ENCODE data around the gene SLC25A21.
"Not testable (repeated sequence)": the region's sequence is repeated elsewhere in the genome, so short reads cannot be mapped to it uniquely, and the experiment has no call there.

SLC25A21 gene

GRCh38 chr14:37181441-37181840 lies 9.0 kb upstream of the SLC25A21 start:
- TF ChIP-seq, protein P1, sequence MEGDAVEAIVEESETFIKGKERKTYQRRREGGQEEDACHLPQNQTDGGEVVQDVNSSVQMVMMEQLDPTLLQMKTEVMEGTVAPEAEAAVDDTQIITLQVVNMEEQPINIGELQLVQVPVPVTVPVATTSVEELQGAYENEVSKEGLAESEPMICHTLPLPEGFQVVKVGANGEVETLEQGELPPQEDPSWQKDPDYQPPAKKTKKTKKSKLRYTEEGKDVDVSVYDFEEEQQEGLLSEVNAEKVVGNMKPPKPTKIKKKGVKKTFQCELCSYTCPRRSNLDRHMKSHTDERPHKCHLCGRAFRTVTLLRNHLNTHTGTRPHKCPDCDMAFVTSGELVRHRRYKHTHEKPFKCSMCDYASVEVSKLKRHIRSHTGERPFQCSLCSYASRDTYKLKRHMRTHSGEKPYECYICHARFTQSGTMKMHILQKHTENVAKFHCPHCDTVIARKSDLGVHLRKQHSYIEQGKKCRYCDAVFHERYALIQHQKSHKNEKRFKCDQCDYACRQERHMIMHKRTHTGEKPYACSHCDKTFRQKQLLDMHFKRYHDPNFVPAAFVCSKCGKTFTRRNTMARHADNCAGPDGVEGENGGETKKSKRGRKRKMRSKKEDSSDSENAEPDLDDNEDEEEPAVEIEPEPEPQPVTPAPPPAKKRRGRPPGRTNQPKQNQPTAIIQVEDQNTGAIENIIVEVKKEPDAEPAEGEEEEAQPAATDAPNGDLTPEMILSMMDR (conservative IDR thresholded peaks at IDR 0.05; ENCODE audit: low read depth, low read length) = no peak
- DNase-seq (ENCODE audit: low read depth) = no peak
- H3K4me3 ChIP-seq (ENCODE audit: low read length) = no peak overlapping the region

GRCh38 chr14:37180886-37181285 lies 8.5 kb upstream of the SLC25A21 start:
- H3K4me3 ChIP-seq (ENCODE audit: low read length); DNase-seq (ENCODE audit: low read depth): not testable (repeated sequence)

- TF ChIP-seq, protein P1 (conservative IDR thresholded peaks at IDR 0.05; ENCODE audit: low read depth, low read length) = no peak
- DNase-seq (ENCODE audit: low read depth) = no peak
- no peak overlapping the region for H3K4me3 ChIP-seq (ENCODE audit: low read length)
Measured at GRCh38 chr14:37179896-37180502, 7.6 kb upstream of the SLC25A21 start.

DNA sequence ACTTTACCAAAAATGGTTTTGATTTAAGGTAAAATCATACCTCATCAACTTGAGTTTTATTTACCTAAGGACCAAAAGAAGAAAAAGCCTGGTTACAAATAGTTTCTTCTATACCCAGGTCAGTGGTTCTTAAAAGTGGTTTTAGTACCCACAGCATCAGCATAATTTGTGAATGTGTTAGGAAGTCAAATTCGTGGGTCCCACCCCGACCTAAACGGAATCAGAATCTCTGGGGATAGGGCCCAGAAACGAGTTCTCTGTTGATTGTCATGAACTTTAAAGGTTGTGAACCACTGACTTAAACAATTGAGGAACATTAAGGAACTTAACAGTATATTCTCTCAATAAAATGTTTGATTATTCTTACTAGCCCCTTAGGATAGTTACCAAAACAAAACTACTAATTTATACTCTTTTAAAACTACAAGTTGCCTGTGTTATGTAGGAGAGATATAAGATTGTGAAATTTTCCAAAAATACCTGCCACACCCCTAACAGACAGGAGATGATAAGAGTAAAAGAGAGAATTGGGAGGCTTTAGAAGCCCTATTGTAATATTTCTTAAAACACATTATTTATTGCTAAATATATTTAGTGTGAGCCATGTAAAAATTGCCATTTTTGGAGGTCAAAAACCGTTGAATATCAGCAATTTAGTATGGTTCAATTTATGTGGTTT lies 669 bp upstream of the SLC25A21 start:
- H3K4me3 ChIP-seq (ENCODE audit: low read length) = peak overlapping the region; percentile 78
- no peak for DNase-seq (ENCODE audit: low read depth)
- TF ChIP-seq, protein P1 (conservative IDR thresholded peaks at IDR 0.05; ENCODE audit: low read depth, low read length) = no peak

DNA sequence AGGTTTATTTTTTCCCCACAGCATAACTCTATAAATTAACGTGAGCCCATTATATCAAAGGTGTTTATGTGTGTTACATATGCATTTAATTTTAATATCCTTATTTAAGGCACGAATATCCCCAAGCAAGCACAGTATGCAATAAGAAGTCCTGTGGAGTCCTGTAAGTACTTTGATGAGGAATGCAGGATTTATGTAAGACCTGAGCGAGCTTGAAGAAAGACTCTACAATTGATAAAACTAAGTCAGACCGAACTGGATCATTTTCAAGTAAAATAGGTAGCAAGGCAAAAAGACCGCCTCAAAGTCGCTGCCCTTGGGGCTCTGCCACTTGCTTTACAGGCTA lies 755 bp downstream of the SLC25A21 start:
- no peak for DNase-seq (ENCODE audit: low read depth)
- TF ChIP-seq, protein P1 (conservative IDR thresholded peaks at IDR 0.05; ENCODE audit: low read depth, low read length) = no peak
- H3K4me3 ChIP-seq (ENCODE audit: low read length) = peak overlapping the region; percentile 78

- TF ChIP-seq, protein P1 (conservative IDR thresholded peaks at IDR 0.05; ENCODE audit: low read depth, low read length) = no peak
- no peak for DNase-seq (ENCODE audit: low read depth)
- no peak overlapping the region for H3K4me3 ChIP-seq (ENCODE audit: low read length)
Measured at GRCh38 chr14:37170993-37171392, 1.4 kb downstream of the SLC25A21 start.

DNA sequence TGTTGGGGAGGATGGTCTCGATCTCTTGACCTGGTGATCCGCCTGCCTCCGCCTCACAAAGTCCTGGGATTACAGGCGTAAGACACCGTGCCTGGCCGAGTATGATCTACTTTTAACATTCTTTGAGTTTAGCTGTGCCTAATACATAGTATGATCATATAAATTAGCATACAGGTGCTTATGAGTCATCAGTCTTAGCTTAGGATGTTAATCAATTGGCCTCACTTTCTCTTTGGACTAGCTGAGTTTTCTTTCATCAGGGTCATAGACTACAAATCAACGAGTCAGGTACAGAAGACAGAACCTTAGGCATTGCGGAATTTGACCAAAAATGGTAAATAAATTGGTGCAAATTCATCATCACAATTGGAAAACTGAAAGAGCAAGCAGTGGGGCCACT lies 2.2 kb downstream of the SLC25A21 start:
- no peak overlapping the region for H3K4me3 ChIP-seq (ENCODE audit: low read length)
- TF ChIP-seq, protein P1 (conservative IDR thresholded peaks at IDR 0.05; ENCODE audit: low read depth, low read length) = no peak
- no peak for DNase-seq (ENCODE audit: low read depth)
